Measurements from ENCODE around the gene LGMN.

- TF ChIP-seq USF1 (IDR thresholded peaks at IDR 0.05), result no peak
- TF ChIP-seq EGR1 (IDR thresholded peaks at IDR 0.05), result no peak
- TF ChIP-seq TCF12 (IDR thresholded peaks at IDR 0.05; ENCODE audit: low read depth), result no peak
- TF ChIP-seq EP300 (IDR thresholded peaks at IDR 0.05; ENCODE audit: borderline replicate concordance), result no peak
- TF ChIP-seq MAX (IDR thresholded peaks at IDR 0.05), result no peak
- TF ChIP-seq YY1 (IDR thresholded peaks at IDR 0.05; ENCODE audit: low read depth), result no peak
- no peak for TF ChIP-seq FOXM1 (IDR thresholded peaks at IDR 0.05; ENCODE audit: borderline replicate concordance, low read depth)
- no peak for TF ChIP-seq RAD21 (IDR thresholded peaks at IDR 0.05; ENCODE audit: low read depth)
Measured at GRCh38 chr14:92785667-92786426, 37.4 kb upstream of the LGMN start.

Data from Ishikawa (cell line).